Glomerular endothelial cell (primary cell): Measurements from ENCODE around the gene WEE1. TPM values are rescaled to one million over a fixed set of nuclear protein-coding genes. Genes with fewer than 3 reads are reported as not detected.
"Not testable (repeated sequence)": the region's sequence is repeated elsewhere in the genome, so short reads cannot be mapped to it uniquely, and the experiment has no call there.

Experiments used
- DNase-seq: peaks from one replicate; pipeline ENCODE4 v3.0.0-alpha.2; 2011; ENCODE audit warnings: low read depth, low spot score; ENCODE audit errors: extremely low read depth
- total RNA-seq: library from RNA; depleted of rRNA; stranded (reverse); fragments of >200 nt; gene quantifications from 2 replicates; pipeline ENCODE4 v1.2.3, GENCODE V29; 2015

The WEE1 gene
- total RNA-seq, 1 donor from 2014 or later = 32.3 TPM

DNA sequence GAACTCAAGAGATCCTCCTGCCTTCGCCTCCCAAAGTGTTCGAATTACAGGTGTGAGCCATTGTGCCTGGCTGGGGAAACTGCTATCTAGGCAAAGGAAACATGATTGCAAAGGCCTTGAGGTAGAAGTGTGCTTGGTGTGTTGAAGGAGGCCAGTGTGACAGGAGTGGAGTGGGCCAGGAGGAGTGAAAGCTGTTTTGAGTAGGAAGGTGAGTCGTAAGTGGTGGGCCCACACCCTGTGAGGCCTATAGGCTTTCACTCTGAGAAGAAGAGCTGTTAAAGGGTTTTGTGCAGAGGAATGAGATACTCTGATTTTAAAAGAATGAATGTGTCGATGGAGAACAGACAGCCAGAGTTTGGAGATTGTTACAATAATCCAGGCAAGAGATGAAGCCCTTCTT lies 43.4 kb downstream of the WEE1 start:
- DNase-seq = no peak

DNA sequence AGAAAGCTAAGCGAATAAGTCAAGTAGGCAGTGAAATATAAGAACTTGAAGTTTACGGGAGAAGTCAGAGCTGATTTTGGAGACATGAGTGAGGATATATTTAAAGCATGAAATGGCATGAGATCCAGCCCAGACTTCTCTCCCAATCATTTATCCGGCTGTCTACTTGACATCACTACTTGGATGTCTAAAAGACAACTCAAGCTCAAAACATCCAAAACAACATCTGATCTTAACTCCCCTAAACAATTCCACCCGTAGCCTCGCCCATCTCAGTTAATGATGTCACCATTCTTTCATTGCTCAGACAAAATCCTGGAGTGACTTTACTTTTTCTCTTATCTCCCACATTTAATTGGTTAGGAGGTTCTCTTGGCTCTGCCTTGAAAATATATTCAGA lies 44.5 kb downstream of the WEE1 start:
- no peak for DNase-seq

DNA sequence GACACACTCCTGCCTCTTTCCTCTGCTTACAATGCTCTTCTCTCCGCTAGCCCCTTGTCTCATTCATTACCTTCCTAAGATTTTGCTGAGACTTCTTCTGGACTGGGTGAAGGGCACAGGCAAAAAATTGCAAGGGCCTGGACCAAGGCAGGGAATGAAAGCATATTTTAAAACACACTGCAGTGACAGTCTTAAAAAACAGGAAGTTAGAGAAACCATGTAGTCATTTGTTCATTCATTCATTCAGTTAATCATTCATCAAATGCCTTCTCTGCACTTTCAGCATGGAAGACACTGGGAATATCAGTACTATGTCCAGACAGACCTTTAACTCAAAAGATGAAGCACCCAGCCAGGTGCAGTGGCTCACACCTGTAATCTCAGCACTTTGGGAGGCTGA lies 45.5 kb downstream of the WEE1 start:
- DNase-seq = no peak

DNA sequence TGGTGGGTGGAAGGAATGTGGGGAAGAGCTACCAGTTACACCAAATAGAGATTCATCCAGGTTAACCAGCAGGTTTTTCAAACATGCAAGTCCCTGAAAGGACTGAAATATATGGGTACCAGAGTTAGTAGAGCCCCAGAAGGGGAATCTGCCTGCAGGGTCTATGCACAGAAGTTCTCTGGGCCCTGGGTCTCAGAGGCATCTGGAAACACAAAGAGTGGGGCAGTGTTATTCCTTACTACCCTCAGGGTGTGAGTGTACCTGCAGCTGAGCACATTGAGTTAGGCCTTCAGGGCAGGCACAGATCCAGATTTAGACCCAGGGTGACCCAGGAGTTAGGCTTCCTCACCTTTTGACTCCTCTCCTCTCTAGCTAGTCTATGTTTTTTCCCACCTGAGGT lies 46.5 kb downstream of the WEE1 start:
- DNase-seq = no peak

DNA sequence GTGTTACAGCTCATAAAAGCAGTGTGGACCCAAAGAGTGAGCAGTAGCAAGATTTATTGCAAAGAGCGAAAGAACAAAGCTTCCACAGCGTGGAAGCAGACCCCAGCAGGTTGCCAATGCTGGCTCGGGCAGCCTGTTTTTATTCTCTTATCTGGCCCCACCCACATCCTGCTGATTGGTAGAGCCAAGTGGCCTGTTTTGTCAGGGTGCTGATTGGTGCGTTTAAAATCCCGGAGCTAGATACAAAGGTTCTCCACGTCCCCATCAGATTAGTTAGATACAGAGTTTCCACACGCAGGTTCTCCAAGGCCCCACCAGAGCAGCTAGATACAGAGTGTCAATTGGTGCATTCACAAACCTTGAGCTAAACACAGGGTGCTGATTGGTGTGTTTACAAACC lies 48.9 kb downstream of the WEE1 start:
- not testable (repeated sequence) for DNase-seq

DNA sequence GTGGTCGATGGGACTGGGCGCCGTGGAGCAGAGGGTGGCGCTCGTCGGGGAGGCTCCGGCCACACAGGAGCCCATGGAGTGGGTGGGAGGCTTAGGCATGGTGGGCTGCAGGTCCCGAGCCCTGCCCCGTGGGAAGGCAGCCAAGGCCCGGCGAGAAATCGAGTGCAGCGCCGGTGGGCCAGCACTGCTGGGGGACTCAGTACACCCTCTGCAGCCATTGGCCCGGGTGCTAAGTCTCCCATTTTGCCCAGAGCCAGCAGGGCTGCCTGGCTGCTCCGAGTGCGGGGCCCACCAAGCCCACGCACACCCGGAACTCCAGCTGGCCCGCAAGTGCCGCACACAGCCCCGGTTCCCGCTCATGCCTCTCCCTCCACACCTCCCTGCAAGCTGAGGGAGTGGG lies 49.6 kb downstream of the WEE1 start:
- not testable (repeated sequence) for DNase-seq

DNA sequence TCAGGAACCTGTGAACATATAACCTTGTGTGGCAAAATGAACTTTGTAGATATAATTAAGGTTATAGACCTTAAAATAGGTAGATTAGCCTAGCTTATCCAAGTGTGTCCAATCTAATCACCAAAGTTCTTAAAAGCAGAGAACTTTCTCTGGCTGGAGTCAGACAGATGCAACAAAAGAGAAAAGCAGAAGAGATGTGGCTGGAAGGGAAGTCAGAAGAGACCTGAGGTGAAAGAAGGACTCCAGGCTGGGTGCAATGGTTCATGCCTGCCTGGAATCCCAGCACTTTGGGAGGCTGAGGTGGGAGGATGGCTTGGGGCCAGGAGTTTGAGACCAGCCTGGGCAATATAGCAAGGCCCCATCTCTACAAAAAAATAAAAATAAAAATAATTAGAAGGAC lies 51.0 kb downstream of the WEE1 start:
- no peak for DNase-seq

DNA sequence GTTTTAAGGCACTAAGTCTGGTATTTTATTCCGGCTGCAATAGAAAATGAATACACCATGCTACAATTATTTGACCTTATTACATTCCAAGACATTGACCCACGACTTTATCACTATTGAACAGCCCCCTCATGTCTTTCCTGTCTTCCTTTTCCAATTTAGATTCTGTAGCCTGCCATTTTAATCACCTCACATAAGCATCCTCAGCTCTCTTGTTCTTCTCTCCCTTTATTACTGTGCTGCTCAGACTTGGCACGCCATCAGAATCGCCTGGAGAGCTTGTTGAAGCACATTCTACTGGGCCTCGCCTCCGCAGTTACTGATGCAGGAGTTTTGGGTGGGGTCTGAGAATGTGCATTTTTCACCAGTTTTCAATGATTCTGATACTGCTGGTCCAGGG lies 51.7 kb downstream of the WEE1 start:
- no peak for DNase-seq

DNA sequence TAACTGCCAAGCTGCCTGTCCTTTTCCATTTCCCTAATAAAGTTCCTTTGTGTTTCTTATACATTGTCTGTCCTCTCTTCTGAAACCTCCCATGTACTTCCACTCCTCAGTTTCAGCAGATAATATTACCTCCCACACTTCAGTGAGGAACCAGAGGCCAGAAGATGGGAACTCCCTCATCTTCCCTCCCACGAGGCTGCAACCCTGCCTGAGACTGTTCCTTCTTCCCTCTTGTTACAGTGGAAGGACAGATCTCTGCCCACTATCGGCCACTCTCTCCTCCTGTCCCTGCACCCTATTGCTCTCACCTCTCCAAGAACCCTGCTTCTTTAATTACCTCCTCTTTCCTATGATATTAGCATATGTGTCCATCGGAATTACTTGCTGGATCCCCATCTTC lies 52.3 kb downstream of the WEE1 start:
- DNase-seq = no peak

DNA sequence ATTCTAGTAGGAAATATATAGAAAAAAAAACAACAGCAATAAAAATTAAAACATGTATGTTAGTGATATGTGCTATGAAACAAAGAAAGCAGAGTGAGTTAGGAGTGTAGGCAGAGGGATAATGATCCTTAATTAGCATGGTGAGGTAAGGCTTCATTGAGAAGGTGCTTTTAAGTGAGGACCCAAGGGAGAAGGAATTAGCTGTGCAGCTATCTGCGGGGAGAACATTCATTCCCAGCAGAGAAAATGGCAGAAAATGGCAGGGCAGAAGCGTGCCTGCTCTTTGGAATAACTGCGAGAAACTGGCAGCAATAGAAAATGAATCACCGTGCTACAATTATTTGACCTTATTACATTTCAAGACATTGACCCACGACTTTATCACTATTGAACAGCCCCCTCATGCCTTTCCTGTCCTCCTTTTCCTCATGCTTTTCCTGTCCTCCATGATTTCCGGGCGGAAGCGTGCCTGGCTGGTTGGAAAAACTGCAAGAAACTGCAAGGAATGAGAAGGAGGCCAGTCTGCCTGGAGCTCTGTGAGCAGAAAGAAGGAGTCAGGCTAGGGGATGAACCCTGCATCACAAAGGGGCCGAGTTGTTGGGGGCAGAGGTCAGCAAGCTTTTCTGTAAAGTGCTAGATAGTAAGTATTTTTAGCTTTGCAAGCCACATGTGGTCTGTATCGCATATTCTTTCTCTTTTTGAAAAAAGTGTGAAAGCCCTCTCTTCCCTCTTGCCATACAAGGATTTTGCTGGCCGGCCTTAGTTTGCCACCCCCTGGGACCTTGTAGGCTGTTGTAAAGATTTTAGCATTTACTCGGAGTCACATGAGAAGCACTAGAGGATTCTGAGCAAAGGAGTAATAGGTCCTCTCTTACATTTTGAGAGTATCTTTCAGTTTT lies 53.3 kb downstream of the WEE1 start:
- peak; percentile 80 for DNase-seq

DNA sequence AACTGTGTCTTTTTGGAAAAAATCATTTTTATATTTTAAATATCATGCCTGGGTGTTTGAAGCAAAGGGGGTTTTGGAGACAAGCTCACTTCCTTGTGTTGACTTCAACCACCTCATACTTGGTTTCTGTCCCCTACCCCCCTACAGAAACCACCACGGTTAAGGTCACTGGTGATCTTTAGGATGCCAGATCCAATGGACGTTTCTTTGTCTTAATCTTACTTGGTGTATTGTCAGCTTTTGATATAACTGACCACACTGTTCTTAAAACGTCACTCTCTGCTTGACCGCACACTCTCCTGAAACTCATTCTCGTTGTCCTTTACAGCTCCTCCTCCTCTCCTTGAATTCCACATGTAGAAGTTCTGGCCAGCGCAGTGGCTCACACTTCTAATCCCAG lies 55.6 kb downstream of the WEE1 start:
- no peak for DNase-seq

DNA sequence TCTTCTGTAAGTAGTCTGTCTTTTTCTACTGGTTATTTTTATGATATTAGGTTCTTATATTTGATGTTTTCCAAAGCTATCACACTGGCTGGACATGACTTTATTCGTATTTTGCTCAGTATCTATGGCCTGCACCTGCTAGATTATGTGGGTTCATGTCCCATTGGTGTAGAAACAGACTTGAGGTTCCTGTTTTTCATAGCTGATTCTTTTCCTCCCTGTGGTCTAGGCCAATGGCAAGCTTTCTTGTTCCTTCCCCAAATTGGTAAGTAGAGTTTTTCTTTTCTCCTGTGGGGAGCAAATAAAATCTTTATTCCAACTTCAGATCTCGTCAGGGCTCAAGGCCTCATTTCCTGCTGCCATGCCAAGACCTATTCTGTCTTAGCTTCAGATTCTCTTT lies 60.2 kb downstream of the WEE1 start:
- DNase-seq = no peak

DNA sequence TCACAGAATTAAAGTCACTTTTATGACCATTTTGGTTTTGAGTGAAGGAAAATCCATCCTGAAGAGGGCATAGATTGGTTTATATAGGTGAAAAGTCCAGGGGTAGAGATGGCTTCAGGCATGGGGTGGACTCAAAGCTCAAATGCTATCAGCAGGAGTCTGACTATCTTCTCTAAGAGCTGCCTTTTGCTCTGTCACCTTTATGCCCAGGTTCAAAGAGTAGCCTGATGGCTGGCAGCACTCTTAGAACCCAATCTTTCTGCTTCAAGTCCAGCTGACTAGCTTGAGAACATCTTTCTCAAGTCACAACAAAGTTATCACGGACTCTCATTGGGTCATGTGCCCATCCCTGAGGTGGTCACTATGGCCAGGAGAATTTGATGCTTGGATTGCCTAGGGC lies 63.2 kb downstream of the WEE1 start:
- no peak for DNase-seq

DNA sequence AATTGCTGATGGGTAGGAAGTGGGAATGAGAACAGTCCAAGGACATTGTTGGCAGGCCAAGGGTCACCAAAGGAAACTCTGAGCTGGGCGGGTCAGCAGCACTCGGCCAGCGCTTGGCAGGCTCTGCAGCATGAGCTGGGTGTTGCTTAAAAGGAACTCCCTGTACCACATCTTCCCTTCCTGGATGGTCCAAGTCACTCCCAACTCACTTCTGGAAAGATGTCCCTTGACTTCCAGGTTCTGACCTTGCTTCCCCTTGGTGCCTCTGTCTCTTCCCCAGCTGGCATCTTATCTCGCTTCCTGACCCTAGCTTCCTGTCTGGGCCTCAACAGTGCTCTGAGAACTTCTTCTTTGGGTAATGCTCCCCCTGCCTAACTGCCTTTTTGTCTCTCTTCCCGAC lies 65.6 kb downstream of the WEE1 start:
- DNase-seq = no peak

Other genes with a start within 250 kb of the WEE1 start
- gene IPO7, start 189.0 kb upstream of the WEE1 start, total RNA-seq = 88.3 and 97.7 TPM in 2 replicates
- 18.3 and 24.5 TPM in 2 replicates for gene ZNF143, start 112.7 kb upstream of the WEE1 start, total RNA-seq
- 78.1 and 96.5 TPM in 2 replicates for gene SWAP70, start 90.4 kb downstream of the WEE1 start, total RNA-seq